Temporal lobe (tissue), 1 donor: Measurements from ENCODE around the gene LRTM2. TPM values are rescaled to one million over a fixed set of nuclear protein-coding genes. Genes with fewer than 3 reads are reported as not detected.

Experiments used
- total RNA-seq: library from RNA; depleted of rRNA; stranded (reverse); fragments of >200 nt; gene quantifications from one replicate; pipeline ENCODE4 v1.2.3, GENCODE V29; 2014

LRTM2 gene
- total RNA-seq, 1 donor from 2014 or later: 2.2 TPM

Other genes starting within 250 kb of the LRTM2 start
- 15.0 TPM for gene FBXL14, start 226.0 kb upstream of the LRTM2 start, total RNA-seq
- gene WNT5B, start 191.3 kb upstream of the LRTM2 start, total RNA-seq: 15.0 TPM
- gene ADIPOR2, start 129.5 kb upstream of the LRTM2 start, total RNA-seq: 24.1 TPM
- not detected for gene CACNA2D4, start 98.1 kb downstream of the LRTM2 start, total RNA-seq
- gene DCP1B, start 183.9 kb downstream of the LRTM2 start, total RNA-seq: 6.9 TPM
- gene CACNA1C, start 232.4 kb downstream of the LRTM2 start, total RNA-seq: 24.1 TPM